GM23338 (cell line): ENCODE data around the gene YJEFN3. TPM values are rescaled to one million over a fixed set of nuclear protein-coding genes. Genes with fewer than 3 reads are reported as not detected.

Experiments
- CREB1 ChIP-seq: fragments of 250-450 bp; sonication (Bioruptor Pico); IDR thresholded peaks from 2 replicates; pipeline ENCODE4 v1.5.0; 2020; ENCODE audit warnings: low read depth, mild to moderate bottlenecking, moderate library complexity
- EZH2 ChIP-seq: fragments of 200-600 bp; sonication (generic); IDR thresholded peaks from one replicate; pipeline ENCODE4 v1.8.0; 2017; ENCODE audit warnings: antibody characterized with exemption, mild to moderate bottlenecking, low read depth; ENCODE audit not compliant: unreplicated experiment
- EZH2phosphoT487 ChIP-seq: fragments of 200-600 bp; sonication (generic); IDR thresholded peaks from one replicate; pipeline ENCODE4 v1.8.1; 2018; ENCODE audit warnings: antibody characterized with exemption; ENCODE audit not compliant: unreplicated experiment
- NANOG ChIP-seq: IDR thresholded peaks from 2 replicates; pipeline ENCODE4 v1.6.1; 2016; ENCODE audit warnings: antibody characterized with exemption, borderline replicate concordance
- POLR2AphosphoS5 ChIP-seq: IDR thresholded peaks from 2 replicates; pipeline ENCODE4 v1.6.1; 2016; ENCODE audit warnings: antibody characterized with exemption, low read depth
- ZNF114 ChIP-seq: fragments of 250-450 bp; sonication (Bioruptor Pico); IDR thresholded peaks from 2 replicates; pipeline ENCODE4 v1.5.0; 2020; ENCODE audit warnings: mild to moderate bottlenecking, moderate library complexity
- ZNF331 ChIP-seq: fragments of 250-450 bp; sonication (Bioruptor Pico); IDR thresholded peaks from 2 replicates; pipeline ENCODE4 v1.5.0; 2020; ENCODE audit warnings: low read depth, mild to moderate bottlenecking, moderate library complexity
- polyA plus RNA-seq: library from polyadenylated mRNA; unstranded; fragments of >200 nt; fragmentation: Nextera tagmentation; extraction: Ambion mirVana; gene quantifications from 2 replicates; pipeline ENCODE4 v1.2.1, GENCODE V29; 2016
- total RNA-seq: library from RNA; depleted of rRNA; stranded (reverse); fragments of >200 nt; shearing (Covaris generic); gene quantifications from 2 replicates; pipeline ENCODE4 v1.2.3, GENCODE V29; 2014
- TF ChIP-seq, protein P1 (sequence below): fragments of 250-450 bp; sonication (Bioruptor Pico); IDR thresholded peaks from 2 replicates; pipeline ENCODE4 v1.5.0; 2020; ENCODE audit warnings: mild to moderate bottlenecking, moderate library complexity
- TF ChIP-seq, protein P2 (sequence below): IDR thresholded peaks from 2 replicates; pipeline ENCODE4 v1.6.1; 2016; ENCODE audit warnings: antibody characterized with exemption

YJEFN3 gene
- total and polyA plus RNA-seq, 2 experiments from 2014 or later = 3.5 to 6.5 TPM

DNA sequence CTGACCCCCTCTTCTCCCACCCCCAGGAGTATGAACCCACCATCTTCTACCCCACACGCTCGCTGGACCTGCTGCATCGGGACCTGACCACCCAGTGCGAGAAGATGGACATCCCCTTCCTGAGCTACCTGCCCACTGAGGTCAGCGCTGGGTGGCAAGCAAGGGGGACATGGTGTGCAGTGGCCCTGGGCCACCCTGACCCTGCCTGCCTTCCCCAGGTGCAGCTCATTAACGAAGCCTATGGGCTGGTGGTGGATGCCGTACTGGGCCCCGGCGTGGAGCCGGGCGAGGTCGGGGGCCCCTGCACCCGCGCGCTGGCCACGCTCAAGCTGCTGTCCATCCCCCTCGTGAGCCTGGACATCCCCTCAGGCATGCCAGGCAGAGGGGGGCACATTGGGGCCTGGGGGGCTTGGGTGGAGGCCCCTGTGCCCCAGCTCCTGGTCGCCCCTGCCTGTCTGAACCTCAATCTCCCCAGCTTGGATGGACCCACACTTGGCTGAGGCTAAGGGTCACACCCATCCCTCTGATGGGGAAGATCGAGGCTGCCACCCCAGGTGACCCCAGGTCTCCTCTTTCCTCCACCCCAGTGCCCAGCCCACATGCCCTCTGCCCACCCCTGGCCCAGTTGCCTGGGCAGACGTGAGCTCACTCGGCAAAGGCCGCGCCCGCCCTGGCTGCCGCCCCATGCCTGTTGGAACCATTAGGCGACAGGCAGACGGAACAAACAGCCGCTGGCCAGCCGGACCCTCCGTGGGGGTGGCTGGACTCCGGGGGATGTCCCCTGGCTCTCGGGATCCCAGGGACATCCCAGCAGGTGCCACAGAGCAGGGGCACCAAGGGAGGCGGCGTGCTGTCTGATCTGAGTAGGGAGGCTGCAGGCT, 6.8 kb downstream of the YJEFN3 start (continued):
- TF ChIP-seq, protein P1, sequence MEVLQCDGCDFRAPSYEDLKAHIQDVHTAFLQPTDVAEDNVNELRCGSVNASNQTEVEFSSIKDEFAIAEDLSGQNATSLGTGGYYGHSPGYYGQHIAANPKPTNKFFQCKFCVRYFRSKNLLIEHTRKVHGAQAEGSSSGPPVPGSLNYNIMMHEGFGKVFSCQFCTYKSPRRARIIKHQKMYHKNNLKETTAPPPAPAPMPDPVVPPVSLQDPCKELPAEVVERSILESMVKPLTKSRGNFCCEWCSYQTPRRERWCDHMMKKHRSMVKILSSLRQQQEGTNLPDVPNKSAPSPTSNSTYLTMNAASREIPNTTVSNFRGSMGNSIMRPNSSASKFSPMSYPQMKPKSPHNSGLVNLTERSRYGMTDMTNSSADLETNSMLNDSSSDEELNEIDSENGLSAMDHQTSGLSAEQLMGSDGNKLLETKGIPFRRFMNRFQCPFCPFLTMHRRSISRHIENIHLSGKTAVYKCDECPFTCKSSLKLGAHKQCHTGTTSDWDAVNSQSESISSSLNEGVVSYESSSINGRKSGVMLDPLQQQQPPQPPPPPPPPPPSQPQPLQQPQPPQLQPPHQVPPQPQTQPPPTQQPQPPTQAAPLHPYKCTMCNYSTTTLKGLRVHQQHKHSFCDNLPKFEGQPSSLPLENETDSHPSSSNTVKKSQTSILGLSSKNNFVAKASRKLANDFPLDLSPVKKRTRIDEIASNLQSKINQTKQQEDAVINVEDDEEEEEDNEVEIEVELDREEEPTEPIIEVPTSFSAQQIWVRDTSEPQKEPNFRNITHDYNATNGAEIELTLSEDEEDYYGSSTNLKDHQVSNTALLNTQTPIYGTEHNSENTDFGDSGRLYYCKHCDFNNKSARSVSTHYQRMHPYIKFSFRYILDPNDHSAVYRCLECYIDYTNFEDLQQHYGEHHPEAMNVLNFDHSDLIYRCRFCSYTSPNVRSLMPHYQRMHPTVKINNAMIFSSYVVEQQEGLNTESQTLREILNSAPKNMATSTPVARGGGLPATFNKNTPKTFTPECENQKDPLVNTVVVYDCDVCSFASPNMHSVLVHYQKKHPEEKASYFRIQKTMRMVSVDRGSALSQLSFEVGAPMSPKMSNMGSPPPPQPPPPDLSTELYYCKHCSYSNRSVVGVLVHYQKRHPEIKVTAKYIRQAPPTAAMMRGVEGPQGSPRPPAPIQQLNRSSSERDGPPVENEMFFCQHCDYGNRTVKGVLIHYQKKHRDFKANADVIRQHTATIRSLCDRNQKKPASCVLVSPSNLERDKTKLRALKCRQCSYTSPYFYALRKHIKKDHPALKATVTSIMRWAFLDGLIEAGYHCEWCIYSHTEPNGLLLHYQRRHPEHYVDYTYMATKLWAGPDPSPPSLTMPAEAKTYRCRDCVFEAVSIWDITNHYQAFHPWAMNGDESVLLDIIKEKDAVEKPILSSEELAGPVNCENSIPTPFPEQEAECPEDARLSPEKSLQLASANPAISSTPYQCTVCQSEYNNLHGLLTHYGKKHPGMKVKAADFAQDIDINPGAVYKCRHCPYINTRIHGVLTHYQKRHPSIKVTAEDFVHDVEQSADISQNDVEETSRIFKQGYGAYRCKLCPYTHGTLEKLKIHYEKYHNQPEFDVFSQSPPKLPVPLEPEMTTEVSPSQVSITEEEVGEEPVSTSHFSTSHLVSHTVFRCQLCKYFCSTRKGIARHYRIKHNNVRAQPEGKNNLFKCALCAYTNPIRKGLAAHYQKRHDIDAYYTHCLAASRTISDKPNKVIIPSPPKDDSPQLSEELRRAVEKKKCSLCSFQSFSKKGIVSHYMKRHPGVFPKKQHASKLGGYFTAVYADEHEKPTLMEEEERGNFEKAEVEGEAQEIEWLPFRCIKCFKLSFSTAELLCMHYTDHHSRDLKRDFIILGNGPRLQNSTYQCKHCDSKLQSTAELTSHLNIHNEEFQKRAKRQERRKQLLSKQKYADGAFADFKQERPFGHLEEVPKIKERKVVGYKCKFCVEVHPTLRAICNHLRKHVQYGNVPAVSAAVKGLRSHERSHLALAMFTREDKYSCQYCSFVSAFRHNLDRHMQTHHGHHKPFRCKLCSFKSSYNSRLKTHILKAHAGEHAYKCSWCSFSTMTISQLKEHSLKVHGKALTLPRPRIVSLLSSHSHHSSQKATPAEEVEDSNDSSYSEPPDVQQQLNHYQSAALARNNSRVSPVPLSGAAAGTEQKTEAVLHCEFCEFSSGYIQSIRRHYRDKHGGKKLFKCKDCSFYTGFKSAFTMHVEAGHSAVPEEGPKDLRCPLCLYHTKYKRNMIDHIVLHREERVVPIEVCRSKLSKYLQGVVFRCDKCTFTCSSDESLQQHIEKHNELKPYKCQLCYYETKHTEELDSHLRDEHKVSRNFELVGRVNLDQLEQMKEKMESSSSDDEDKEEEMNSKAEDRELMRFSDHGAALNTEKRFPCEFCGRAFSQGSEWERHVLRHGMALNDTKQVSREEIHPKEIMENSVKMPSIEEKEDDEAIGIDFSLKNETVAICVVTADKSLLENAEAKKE (CRISPR knock-in tag) = no peak
- TF ChIP-seq ZNF331 (CRISPR knock-in tag) = no peak
- TF ChIP-seq EZH2 = no peak
- no peak for TF ChIP-seq EZH2phosphoT487
- TF ChIP-seq NANOG = no peak
- TF ChIP-seq, protein P2, sequence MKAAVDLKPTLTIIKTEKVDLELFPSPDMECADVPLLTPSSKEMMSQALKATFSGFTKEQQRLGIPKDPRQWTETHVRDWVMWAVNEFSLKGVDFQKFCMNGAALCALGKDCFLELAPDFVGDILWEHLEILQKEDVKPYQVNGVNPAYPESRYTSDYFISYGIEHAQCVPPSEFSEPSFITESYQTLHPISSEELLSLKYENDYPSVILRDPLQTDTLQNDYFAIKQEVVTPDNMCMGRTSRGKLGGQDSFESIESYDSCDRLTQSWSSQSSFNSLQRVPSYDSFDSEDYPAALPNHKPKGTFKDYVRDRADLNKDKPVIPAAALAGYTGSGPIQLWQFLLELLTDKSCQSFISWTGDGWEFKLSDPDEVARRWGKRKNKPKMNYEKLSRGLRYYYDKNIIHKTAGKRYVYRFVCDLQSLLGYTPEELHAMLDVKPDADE = no peak
- TF ChIP-seq POLR2AphosphoS5 = no peak
- TF ChIP-seq CREB1 = no peak
- no peak for TF ChIP-seq ZNF114 (CRISPR knock-in tag)
